GM12865 (cell line): ENCODE measurements around the gene BSG.
"Not testable (repeated sequence)": the region's sequence is repeated elsewhere in the genome, so short reads cannot be mapped to it uniquely, and the experiment has no call there.

ENCODE experiments used
- DNase-seq: peaks from one replicate; pipeline ENCODE4 v3.0.0; 2010; ENCODE audit warnings: low read depth
- H3K4me3 ChIP-seq: 2 replicates; pipeline ENCODE4 v1.5.1; 2011; ENCODE audit warnings: mild to moderate bottlenecking, low read depth, low read length, control low read depth
- TF ChIP-seq, protein P1 (sequence below): IDR thresholded peaks from 2 replicates; pipeline ENCODE4 v1.5.1; 2011; ENCODE audit warnings: low read length, control low read depth, low read depth, inconsistent platforms; ENCODE audit not compliant: insufficient read depth; ENCODE audit errors: missing control alignments

The BSG gene

DNA sequence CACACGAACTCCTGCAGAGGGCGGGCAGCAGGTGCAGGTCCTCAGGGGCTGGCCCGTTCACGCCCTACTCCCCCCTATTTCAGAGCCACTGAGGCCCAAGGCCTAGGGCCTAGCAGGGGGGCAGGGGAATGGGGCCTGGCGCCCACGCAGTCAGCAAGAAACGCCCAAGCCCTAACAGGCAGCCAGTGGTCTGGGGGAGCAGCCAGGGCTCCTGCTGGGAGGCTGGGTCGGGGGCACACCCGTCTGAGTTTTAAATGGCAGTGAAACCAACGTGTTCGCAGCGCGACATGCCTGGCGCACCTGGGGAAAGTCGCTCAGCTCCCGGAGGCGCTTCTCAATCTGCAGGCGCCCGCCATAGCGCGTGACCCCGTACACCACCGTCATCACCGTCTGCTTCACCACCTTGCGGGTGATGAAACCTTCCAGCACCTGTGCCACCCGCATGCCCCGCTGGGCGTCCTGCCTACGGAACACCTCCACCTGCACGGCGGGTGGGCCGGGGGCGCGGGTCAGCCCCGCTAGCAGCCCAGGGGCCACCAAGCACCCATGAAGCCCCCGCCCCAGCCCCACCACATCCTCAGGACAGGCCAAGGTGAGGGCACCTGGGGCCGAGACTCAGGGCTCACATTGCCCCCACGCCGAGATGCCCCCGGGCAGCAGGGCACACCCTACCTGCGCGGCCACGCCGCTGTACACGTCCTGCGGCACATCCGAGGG, 47.0 kb downstream of the BSG start:
- TF ChIP-seq, protein P1, sequence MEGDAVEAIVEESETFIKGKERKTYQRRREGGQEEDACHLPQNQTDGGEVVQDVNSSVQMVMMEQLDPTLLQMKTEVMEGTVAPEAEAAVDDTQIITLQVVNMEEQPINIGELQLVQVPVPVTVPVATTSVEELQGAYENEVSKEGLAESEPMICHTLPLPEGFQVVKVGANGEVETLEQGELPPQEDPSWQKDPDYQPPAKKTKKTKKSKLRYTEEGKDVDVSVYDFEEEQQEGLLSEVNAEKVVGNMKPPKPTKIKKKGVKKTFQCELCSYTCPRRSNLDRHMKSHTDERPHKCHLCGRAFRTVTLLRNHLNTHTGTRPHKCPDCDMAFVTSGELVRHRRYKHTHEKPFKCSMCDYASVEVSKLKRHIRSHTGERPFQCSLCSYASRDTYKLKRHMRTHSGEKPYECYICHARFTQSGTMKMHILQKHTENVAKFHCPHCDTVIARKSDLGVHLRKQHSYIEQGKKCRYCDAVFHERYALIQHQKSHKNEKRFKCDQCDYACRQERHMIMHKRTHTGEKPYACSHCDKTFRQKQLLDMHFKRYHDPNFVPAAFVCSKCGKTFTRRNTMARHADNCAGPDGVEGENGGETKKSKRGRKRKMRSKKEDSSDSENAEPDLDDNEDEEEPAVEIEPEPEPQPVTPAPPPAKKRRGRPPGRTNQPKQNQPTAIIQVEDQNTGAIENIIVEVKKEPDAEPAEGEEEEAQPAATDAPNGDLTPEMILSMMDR, result no peak
- no peak for DNase-seq
- H3K4me3 ChIP-seq, result no peak overlapping the region

DNA sequence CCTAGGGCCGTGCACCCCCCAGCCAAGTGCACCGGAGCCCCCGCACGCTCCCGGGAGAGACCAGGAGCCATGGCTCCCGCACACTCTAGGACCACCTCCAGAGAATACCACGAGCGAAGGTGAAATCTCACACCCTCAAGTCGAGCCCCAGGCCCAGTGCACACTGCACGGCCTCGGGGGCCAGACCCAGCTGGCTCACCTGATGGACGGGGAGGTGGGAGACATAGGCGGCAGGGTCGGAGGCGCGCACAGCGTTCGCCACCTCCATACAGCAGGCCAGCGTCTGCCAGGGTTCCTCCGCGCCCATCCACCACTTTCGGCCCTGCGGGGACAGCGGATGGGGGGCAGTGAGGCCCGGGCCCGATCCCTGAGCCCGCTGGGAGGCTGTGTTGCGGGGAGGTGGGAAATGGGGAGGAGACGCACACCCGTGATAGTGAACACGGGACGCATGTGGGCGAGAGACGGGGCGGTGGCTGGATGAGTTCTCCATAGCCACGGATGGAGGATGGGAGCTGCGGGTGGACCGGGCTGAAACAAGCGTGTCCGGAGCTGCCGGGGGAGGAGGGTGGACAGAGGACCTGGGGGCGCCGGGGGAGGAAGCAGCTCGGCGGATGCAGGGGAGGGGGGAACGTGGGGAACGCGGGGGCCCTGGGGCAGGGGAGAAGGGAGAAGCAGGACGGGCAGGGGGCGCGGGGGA, 47.9 kb downstream of the BSG start:
- TF ChIP-seq, protein P1, result no peak
- H3K4me3 ChIP-seq, result no peak overlapping the region
- DNase-seq, result no peak

DNA sequence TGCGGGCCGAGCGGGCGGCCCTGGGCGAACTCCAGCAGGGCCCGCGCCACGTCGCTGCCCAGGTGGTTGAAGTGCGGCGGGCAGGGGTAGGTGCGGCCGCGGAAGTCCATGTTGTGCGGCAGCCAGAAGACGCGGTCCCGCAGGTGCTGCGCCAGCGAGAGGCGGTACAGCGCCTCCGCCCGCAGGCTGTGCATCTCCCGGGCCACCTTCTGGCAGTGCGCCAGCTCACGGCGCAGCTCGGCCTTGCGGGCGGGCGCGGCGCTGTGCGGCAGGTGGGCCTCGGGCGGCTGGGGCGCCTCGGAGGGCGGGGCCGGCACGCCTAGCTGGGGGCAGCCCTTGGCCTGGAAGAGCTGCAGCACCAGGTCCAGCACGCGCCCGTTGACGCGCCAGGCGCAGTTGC, 48.8 kb downstream of the BSG start:
- not testable (repeated sequence) for H3K4me3 ChIP-seq, DNase-seq

DNA sequence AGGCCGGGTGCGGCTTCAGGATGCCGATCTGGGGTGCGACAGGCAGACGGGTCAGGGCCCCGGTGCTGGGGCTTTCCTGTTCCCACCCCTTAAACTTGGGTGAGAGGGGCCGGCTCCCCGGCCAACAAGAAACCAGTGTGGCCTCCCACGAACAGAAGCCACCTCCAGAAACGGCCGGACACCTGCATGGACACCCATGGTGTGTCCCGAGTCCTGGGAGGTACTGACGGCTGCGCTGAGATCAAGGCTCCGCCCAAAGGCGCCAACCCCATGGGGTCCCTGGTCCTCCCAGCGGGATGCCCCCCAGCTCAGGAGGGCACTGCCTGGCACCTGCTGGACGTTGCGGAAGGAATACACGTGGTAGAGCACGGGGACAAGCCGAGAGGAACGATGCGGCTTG, 49.4 kb downstream of the BSG start:
- no peak for DNase-seq
- H3K4me3 ChIP-seq, result no peak overlapping the region
- TF ChIP-seq, protein P1, result no peak

DNA sequence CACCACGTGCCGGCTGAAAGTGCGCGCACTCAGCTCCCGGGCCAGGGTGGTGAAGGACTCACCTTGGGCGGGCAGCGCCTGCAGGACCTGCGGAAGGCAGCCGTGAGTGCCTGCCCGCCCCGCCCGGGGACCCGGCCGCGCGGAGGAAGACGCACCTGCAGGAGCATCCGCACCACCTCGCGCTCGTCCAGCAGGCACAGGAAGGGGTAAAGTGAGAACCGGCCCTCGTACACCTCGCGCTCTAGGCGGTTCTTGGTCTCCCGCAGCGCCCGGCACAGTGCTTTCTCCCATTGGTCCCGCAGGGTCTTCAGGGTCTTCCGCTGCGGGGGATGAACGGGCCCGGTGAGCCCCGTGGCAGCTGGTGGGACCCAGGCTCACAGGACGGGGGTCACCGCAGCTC, 50.3 kb downstream of the BSG start:
- no peak overlapping the region for H3K4me3 ChIP-seq
- no peak for DNase-seq
- TF ChIP-seq, protein P1, result no peak

DNA sequence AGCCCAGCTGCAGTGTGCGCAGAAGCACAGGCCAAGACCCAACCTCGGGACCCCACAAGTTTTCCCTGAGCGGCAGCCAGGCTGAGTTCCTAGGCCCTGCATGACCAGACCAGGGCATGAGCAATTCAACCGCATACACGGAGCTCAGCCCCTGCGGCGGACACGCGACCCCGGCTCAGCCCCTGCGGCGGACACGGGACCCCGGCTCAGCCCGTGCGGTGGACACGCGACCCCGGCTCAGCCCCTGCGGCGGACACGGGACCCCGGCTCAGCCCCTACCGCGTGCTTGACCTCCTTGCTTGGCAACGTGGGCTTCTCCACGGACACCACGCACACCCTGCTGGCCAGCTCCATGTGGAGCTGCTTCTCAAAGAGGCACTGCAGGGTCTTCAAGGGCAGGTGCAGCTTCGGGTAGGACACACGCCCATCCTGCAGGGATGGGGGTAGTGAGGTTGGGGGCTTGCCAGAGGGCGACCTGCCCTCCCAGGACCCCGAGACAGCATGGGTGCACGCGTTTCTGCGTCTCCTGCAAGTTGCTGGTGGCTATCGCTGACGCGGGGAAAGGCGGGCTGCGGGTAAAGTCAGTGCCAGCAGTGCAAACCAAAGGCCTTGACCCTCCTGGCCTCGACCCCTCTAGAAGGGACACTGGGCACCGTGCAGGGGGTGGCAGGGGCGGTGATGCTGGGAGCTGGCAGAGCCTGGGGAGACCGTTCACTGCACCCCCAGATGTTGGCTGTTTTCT, 51.0 kb downstream of the BSG start:
- TF ChIP-seq, protein P1, result no peak
- no peak for DNase-seq
- H3K4me3 ChIP-seq, result no peak overlapping the region

DNA sequence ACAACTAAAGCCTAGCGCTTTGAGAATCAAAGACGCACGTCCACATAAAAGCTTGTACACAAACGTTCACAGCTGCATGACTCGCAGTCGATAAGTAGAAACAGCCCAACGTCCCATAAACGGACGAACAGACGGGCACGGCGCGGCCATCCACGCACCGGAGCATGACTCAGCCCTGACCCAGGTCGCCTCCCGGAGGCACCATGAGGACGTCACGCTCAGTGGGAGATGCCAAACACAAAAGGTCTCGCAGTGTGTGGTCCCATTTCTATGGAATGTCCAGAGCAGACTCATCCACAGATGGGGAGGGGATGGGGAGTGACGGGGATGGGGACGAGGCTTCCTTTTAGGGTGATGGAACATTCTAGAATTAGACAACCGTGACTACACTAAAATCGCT, 51.6 kb downstream of the BSG start:
- TF ChIP-seq, protein P1, result no peak
- H3K4me3 ChIP-seq, result no peak overlapping the region
- DNase-seq, result no peak
